GM18507 (cell line): ENCODE data around the gene KCNG2.

Source experiments
- DNase-seq: peaks from one replicate; pipeline ENCODE4 v3.0.0; 2011; ENCODE audit warnings: low read depth; ENCODE audit not compliant: insufficient read length; ENCODE audit errors: extremely low spot score
- FAIRE-seq: peaks from 2 replicates; lab custom pipeline; 2011; peaks lifted over from hg19 to GRCh38; lab: Jason Lieb, UNC

KCNG2 gene

GRCh38 chr18:79898952-79899608 lies 101.3 kb downstream of the KCNG2 start:
- FAIRE-seq (no peak), DNase-seq (no peak)

- DNase-seq (no peak), FAIRE-seq (no peak)
Measured at GRCh38 chr18:79899609-79900445, 102.1 kb downstream of the KCNG2 start.

GRCh38 chr18:79900610-79901570 lies 103.2 kb downstream of the KCNG2 start:
- no peak for DNase-seq
- FAIRE-seq = no peak

- FAIRE-seq (no peak), DNase-seq (no peak)
Measured at GRCh38 chr18:79901665-79902064, 103.9 kb downstream of the KCNG2 start.

- DNase-seq (no peak), FAIRE-seq (no peak)
Measured at GRCh38 chr18:79902075-79902474, 104.3 kb downstream of the KCNG2 start.

GRCh38 chr18:79902640-79903039 lies 104.9 kb downstream of the KCNG2 start:
- DNase-seq (no peak), FAIRE-seq (no peak)

- DNase-seq = no peak
- FAIRE-seq = no peak
Measured at GRCh38 chr18:79903071-79903635, 105.4 kb downstream of the KCNG2 start.

GRCh38 chr18:79903787-79904356 lies 106.1 kb downstream of the KCNG2 start:
- no peak for FAIRE-seq
- no peak for DNase-seq

- FAIRE-seq = no peak
- DNase-seq = no peak
Measured at GRCh38 chr18:79904357-79905147, 106.8 kb downstream of the KCNG2 start.

GRCh38 chr18:79905389-79905911 lies 107.7 kb downstream of the KCNG2 start:
- no peak for FAIRE-seq
- no peak for DNase-seq

- FAIRE-seq (peak; percentile 57), DNase-seq (no peak)
Measured at GRCh38 chr18:79905993-79906392, 108.3 kb downstream of the KCNG2 start.

- FAIRE-seq = no peak
Measured at GRCh38 chr18:79906706-79907105, 109.0 kb downstream of the KCNG2 start.

GRCh38 chr18:79910563-79911343 lies 113.0 kb downstream of the KCNG2 start:
- FAIRE-seq = no peak

More at GRCh38 chr18:79906706-79907105, 109.0 kb downstream of the KCNG2 start:
- no peak for DNase-seq

GRCh38 chr18:79911344-79912270 lies 113.9 kb downstream of the KCNG2 start:
- DNase-seq (no peak), FAIRE-seq (no peak)

More at GRCh38 chr18:79910563-79911343, 113.0 kb downstream of the KCNG2 start:
- no peak for DNase-seq

GRCh38 chr18:79912409-79912991 lies 114.8 kb downstream of the KCNG2 start:
- FAIRE-seq (no peak), DNase-seq (no peak)
